Breast epithelium (tissue), 3 donors: ENCODE results near the gene GRB2.

Source experiments
- POLR2A ChIP-seq: fragments of 450-650 bp; IDR thresholded peaks from one replicate; pipeline ENCODE4 v1.6.1; 2016; ENCODE audit warnings: antibody characterized with exemption, mild to moderate bottlenecking, moderate library complexity
- TF ChIP-seq, protein P1 (sequence below), 3 donors: fragments of 450-650 bp; IDR thresholded peaks; one replicate each; pipeline ENCODE4 v1.5.1; 2016 to 2017; ENCODE audit warnings: antibody characterized with exemption in 3 of 3, mild to moderate bottlenecking in 3 of 3, moderate library complexity in 3 of 3

- TF ChIP-seq, protein P1, sequence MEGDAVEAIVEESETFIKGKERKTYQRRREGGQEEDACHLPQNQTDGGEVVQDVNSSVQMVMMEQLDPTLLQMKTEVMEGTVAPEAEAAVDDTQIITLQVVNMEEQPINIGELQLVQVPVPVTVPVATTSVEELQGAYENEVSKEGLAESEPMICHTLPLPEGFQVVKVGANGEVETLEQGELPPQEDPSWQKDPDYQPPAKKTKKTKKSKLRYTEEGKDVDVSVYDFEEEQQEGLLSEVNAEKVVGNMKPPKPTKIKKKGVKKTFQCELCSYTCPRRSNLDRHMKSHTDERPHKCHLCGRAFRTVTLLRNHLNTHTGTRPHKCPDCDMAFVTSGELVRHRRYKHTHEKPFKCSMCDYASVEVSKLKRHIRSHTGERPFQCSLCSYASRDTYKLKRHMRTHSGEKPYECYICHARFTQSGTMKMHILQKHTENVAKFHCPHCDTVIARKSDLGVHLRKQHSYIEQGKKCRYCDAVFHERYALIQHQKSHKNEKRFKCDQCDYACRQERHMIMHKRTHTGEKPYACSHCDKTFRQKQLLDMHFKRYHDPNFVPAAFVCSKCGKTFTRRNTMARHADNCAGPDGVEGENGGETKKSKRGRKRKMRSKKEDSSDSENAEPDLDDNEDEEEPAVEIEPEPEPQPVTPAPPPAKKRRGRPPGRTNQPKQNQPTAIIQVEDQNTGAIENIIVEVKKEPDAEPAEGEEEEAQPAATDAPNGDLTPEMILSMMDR (IDR thresholded peaks at IDR 0.05) = no peak
- TF ChIP-seq POLR2A = no peak
Measured at GRCh38 chr17:75440738-75441448, 35.4 kb upstream of the GRB2 start.
